GM10266 (cell line): ENCODE results near the gene EFHC1.
A peak's percentile ranks its signal among the peaks of the same experiment; 100 is the strongest.

Source experiments
- DNase-seq: peaks from one replicate; pipeline ENCODE4 v3.0.0; 2012; ENCODE audit errors: extremely low spot score
- TF ChIP-seq, protein P1 (sequence below): IDR thresholded peaks from 2 replicates; pipeline ENCODE4 v1.5.1; 2012; ENCODE audit warnings: mild to moderate bottlenecking, low read depth; ENCODE audit not compliant: control insufficient read depth, insufficient read depth; ENCODE audit errors: missing control alignments

Gene EFHC1

DNA sequence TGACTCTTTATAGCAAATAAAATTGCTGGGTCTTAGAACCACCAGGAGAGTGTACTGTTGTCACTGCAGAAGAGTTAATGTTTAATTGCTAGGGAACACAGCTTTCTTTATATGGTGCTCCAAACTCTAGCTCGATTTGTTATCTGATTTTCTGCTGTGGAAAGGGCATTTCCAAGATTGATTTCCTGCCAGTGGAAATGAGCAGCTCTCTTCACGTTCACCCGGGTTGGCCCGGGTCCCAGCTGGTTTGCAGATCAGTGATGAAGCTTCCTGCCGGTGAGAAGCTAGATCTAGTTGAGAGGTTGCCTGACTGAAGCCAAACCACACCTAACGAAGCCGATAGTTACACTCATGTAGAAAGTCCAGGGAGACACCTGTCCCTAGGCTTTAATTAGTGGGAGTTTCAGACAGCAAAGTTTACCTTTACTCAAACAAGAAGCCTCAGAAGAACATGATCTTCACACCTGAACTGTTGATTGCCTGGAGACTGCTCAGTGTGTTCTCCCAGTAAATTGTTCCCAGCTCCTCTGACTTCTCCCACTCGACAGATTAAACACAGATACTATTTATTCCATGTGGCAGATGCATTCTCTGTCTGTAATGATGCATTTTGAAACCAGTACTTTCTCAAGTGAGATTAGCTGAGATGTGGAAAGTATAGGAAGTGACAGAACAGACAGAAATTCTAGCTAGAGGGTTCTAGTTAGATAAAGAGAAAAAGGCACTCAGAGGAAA is 30.3 kb upstream of the EFHC1 start:
- TF ChIP-seq, protein P1, sequence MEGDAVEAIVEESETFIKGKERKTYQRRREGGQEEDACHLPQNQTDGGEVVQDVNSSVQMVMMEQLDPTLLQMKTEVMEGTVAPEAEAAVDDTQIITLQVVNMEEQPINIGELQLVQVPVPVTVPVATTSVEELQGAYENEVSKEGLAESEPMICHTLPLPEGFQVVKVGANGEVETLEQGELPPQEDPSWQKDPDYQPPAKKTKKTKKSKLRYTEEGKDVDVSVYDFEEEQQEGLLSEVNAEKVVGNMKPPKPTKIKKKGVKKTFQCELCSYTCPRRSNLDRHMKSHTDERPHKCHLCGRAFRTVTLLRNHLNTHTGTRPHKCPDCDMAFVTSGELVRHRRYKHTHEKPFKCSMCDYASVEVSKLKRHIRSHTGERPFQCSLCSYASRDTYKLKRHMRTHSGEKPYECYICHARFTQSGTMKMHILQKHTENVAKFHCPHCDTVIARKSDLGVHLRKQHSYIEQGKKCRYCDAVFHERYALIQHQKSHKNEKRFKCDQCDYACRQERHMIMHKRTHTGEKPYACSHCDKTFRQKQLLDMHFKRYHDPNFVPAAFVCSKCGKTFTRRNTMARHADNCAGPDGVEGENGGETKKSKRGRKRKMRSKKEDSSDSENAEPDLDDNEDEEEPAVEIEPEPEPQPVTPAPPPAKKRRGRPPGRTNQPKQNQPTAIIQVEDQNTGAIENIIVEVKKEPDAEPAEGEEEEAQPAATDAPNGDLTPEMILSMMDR = no peak
- peak; percentile 51 for DNase-seq

DNA sequence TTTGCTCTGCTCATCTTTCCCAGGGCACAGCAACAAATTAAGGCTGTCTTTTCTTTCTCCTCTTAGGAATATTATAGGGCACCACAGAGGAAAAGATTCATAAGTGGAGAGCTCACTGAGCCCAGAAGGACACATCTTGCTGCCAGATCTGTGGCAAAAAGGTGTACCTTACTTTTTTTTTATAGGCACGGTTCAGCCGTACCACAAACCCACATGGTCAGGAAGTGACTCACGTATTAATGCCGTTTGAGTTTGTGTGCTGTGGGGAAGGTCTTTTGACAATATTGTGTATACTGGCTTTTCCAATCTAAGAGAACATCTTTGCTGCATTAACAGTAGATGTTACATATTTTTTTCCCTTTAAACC is 29.8 kb upstream of the EFHC1 start:
- peak; percentile 45 for DNase-seq
- TF ChIP-seq, protein P1 = no peak

DNA sequence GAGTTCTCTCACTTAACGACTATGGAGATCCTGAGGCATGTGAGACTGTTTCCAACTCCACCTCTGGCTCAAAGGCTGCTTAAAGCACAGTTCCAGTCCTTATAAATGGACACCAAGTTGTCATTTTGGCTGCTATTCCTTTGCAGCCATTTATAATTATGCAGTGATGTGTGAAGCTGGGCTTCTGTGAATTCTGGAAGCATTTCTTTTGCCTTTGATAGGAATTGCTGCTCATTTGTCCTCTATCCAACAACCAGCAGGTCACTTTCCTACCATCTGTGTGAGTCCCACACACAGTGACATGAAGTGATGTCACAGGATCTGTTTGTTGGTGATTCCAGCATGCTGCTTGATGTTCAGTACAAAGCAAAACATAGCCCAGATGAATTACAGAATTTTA is 28.5 kb upstream of the EFHC1 start:
- TF ChIP-seq, protein P1 = no peak

DNA sequence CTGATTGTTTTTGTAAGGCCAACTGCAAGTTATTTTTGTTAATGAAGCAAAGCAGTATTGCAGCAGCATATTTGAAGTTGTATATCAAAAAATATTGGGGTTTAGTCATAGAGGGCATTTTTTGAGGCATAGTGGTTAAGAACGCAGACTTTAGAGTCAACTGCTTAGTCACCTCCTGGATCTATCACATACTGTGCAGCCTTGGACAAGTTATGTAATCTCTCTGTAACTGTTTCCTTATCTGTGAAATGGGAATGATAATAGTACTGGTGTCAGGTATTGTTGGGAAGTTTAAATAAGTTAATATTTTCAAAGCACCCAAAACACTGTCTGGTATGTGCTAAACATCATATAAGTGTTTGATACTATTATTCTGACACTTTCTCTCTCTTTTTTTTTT is 27.2 kb upstream of the EFHC1 start:
- TF ChIP-seq, protein P1 = no peak
- no peak for DNase-seq

More for the DNA sequence above, 28.5 kb upstream of the EFHC1 start:
- DNase-seq = no peak

DNA sequence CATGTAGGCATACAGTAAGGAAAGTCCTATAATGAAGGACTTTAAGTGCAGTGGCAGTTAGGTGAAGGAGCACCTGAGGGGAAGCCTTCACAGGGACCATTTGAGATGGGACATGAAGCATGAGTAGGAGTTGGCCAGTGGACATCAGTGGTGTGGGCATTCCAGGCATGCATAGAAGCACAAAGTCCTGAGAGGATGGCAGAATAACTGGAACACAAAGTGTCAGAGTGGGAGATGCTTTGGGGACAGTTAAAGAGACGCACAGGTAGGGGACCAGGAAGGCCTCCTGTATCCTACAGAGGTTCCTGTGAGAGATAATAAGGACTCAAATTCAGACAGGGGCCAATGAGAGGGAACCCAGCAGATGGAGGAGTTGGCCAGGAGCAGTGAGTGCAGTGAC is 26.4 kb upstream of the EFHC1 start:
- TF ChIP-seq, protein P1 = no peak
- no peak for DNase-seq

GRCh38 chr6:52394251-52394666 is 25.9 kb upstream of the EFHC1 start:
- TF ChIP-seq, protein P1 = no peak
- no peak for DNase-seq

GRCh38 chr6:52395969-52396368 is 24.2 kb upstream of the EFHC1 start:
- no peak for DNase-seq
- TF ChIP-seq, protein P1 = no peak
